Renal cortex interstitium (tissue), 11 donors: ENCODE measurements around the gene PPARD. TPM values are rescaled to one million over a fixed set of nuclear protein-coding genes. Genes with fewer than 3 reads are reported as not detected.

Experiments
- DNase-seq, 11 donors: peaks; one replicate each; pipeline ENCODE4 v3.0.0-alpha.2; 2013; ENCODE audit warnings: low read depth in 9 of 11, low spot score in 4 of 11; ENCODE audit errors: extremely low read depth in 1 of 11
- polyA plus RNA-seq, 3 donors: library from polyadenylated mRNA; unstranded; fragments of 120-200 nt; gene quantifications; one replicate each; pipeline ENCODE4 v1.2.1, GENCODE V29; 2013; ENCODE audit not compliant: insufficient read length in 3 of 3

Gene PPARD
- polyA plus RNA-seq, 3 donors: 20.1 to 32.3 (median 23.9) TPM

- DNase-seq: no peak
Observed at GRCh38 chr6:35442693-35443092, 100.3 kb downstream of the PPARD start.

GRCh38 chr6:35443341-35444030 lies 101.1 kb downstream of the PPARD start:
- no peak for DNase-seq

- DNase-seq: no peak
Observed at GRCh38 chr6:35445691-35446090, 103.3 kb downstream of the PPARD start.

GRCh38 chr6:35448191-35448590 lies 105.8 kb downstream of the PPARD start:
- DNase-seq: no peak

DNA sequence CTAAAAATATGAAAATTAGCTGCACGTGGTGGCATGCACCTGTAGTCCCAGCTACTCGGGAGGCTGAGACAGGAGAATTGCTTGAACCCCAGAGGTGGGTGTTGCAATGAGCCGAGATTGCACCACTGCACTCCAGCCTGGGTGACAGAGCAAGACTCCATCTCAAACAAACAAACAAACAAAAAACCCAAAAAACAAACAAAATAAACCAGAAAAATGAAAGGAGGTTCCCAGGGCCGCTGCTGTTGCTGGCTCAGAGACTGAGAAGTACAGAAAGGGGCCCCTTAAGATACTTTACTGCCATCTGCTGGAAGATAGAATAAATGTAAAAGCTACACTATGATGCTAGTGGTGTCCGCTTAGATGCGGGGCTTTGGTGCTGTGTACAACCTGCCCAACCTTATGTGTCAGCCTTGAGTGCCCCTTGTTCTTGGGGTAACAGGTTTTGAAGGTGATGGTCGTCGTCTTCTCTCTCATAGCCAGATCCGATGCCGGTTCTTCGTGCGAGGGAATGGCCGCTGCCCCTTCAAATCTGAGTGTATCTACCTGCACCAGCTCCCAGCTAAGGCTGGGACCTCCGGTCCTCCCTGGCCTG lies 107.0 kb downstream of the PPARD start:
- DNase-seq: peak in 4 of 11 donors; percentile 41 to 74 (median 50)

GRCh38 chr6:35451354-35452182 lies 109.2 kb downstream of the PPARD start:
- DNase-seq: no peak

- peak; percentile 72 to 94 (median 90) for DNase-seq
Observed at GRCh38 chr6:35452183-35453090, 110.1 kb downstream of the PPARD start, which contains the start of gene FANCE. Gene FANCE, plus strand, starts transcription at chr6:35452338. Its CDS starts 208 bp downstream, at chr6:35452546.

DNA sequence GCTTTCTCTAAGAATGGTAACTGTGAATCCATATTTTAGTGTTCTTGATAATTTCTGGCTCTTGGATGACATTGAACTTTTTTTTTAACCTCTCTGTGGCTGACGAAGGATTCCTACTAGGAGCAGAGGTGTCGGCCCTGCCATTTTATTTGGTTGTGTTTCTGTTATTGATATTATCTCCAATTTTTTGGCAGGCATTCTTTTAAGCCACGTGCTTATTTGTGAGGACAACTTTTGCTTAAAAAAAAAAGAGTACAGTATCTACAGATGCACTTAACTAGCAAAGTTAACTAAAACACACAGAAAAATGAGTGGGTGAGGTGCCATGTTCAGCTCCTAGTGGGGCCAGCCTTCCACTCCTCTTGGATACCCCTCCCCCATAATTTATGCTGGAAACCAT lies 110.9 kb downstream of the PPARD start:
- no peak for DNase-seq

GRCh38 chr6:35454391-35455110 lies 112.2 kb downstream of the PPARD start:
- DNase-seq: no peak

DNA sequence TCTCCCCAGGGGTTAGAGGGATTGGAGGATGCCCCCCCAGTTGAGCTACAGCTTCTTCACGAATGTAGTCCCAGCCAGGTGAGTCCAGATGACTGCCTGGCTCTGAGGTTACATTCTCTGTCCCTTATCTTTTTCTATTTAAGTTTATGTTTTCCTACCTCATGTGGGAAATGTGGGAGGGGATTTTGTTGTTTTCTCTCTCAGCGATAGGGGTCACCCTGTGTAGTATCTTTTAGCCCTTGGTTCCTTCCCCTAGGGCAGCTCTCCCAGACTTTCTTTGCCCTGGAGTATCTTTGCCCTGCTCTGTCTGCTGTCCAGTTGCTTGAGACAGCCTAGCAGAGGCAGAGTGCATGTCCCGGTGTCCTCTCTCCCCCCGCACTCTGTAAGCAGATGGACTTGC lies 115.5 kb downstream of the PPARD start:
- no peak for DNase-seq

DNA sequence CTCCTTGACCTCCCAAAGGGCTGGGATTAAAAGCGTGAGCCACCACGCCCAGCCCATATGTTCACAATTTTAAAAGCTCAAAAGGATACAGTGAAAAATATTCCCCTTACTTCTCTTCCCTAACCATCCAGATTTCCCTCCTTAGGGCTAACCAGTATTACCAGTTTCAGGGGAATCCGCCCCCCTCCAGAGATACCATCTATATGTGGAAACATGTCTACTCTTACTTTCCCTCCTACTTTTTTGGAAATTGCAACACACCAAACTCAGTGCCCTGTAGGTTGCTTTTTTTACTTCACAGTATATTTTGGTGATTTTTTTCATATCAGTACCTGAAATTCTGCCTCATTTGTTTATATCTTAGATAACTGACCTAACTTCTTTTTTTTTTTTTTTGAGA lies 118.9 kb downstream of the PPARD start:
- DNase-seq: no peak

DNA sequence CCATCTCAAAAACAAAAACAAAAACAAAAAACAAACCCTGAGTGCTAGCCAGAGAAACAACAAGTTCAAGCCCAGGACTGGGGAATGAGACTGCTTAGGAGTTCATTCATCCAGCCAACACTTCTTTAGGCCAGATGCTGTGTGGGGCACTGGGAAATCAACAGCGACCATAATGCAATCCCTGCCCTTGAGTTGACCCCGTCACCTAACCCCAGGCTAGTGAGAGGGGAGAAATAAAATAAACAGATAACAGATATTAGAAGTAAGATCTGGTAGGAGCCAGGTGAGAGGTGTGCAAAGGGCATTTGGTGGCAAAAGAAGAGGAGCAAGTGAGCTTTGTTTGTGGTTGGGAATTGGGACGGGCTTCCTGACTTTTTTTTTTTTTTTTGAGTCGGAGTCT lies 120.9 kb downstream of the PPARD start:
- DNase-seq: no peak

DNA sequence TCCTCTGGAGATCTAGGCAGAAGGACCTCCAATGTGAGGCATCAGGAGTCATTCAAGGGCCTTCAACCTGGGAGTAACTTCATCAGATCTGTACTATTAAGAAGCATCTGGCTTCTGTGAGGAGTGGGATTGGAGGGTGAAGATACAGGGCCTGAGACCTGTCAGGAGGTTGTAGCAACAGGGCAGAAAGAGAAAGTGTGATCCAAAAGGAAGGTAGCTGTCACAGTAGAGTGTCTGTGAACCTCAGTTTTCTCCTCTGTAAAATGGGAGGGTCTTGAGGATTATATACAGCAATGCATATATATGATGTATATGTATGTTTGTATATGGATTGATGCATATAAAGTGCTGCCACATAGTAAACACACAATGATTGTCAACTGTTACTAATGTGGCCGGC lies 123.3 kb downstream of the PPARD start:
- DNase-seq: no peak

DNA sequence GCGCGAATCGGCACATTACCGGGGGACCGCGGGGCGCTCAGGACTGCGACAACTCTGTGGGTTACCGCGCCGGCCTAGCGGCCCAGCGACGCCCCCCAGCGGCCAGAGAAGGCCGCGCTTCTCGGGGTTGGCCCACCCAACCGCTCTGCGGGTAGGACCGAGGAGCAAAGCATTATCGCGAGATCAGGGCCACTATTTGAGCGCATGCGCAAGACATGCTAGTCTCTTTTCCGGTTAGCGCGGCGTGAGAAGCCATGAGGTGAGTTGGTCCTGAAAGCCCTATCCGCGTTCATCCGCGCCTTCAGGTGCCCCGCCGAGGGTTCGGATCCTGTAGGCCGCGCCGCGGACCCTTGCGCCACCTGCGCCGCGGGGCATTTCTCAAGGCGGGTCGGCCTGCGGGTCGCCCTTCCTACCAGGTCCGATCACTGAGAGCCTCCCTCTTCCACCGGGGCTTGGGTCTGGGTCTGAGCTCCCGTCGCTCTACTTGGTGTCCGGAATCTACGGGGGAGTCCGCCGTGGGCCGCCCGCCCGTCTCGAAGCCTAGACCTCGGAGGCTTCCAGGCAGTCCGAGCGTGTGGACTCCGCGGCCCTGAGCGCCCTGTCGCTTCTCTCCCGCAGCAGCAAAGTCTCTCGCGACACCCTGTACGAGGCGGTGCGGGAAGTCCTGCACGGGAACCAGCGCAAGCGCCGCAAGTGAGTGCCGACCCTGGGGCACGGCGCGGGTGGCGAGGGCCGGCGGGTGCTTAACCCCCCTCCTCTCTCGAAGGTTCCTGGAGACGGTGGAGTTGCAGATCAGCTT lies 126.0 kb downstream of the PPARD start, which contains the start of gene RPL10A:
RPL10A (plus strand) TSS at position 221 of the 799 bp plus-strand sequence; CDS start at position 255, 34 bp downstream.
- peak; percentile 95 to 98 (median 96) for DNase-seq

DNA sequence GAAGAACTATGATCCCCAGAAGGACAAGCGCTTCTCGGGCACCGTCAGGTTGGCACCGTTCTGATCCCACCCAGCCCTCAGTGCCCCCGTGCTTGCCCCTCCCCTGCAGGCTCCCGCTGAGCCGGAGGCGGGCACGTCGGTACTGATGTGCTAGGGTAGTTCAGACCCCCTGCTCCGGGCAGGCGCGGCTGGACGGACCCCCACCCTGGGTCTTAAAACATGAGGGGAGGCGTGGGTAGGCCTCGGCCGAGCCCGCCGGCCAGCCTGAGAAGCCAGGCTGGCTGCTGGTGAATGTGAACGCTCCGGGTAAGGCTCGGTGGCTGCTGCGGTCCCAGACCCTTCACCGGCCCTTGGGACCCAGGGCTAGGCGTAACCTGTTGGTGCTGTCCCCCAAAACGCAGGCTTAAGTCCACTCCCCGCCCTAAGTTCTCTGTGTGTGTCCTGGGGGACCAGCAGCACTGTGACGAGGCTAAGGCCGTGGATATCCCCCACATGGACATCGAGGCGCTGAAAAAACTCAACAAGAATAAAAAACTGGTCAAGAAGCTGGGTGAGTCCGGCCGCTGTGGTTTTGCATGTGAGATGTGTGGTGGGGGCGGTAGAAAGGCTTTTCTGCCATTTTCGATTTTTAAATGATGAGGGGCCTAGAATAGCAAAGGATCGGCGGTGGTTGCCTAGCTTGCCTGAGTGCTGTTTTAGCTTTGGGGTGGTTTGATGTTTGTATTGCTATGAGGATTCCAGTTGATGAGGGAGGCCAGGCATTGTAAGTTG lies 126.8 kb downstream of the PPARD start:
- no peak for DNase-seq

GRCh38 chr6:35469751-35470662 lies 127.6 kb downstream of the PPARD start:
- no peak for DNase-seq
